ENCODE measurements around the gene NR5A1.

GRCh38 chr9:124500796-124501611 is 6.2 kb downstream of the NR5A1 start:
- TF ChIP-seq, protein P1, sequence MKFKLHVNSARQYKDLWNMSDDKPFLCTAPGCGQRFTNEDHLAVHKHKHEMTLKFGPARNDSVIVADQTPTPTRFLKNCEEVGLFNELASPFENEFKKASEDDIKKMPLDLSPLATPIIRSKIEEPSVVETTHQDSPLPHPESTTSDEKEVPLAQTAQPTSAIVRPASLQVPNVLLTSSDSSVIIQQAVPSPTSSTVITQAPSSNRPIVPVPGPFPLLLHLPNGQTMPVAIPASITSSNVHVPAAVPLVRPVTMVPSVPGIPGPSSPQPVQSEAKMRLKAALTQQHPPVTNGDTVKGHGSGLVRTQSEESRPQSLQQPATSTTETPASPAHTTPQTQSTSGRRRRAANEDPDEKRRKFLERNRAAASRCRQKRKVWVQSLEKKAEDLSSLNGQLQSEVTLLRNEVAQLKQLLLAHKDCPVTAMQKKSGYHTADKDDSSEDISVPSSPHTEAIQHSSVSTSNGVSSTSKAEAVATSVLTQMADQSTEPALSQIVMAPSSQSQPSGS (IDR thresholded peaks at IDR 0.05; ENCODE audit: low read length): no peak
- TF ChIP-seq NFIC (IDR thresholded peaks at IDR 0.05; ENCODE audit: low read depth, low read length): no peak
- TF ChIP-seq, protein P2, sequence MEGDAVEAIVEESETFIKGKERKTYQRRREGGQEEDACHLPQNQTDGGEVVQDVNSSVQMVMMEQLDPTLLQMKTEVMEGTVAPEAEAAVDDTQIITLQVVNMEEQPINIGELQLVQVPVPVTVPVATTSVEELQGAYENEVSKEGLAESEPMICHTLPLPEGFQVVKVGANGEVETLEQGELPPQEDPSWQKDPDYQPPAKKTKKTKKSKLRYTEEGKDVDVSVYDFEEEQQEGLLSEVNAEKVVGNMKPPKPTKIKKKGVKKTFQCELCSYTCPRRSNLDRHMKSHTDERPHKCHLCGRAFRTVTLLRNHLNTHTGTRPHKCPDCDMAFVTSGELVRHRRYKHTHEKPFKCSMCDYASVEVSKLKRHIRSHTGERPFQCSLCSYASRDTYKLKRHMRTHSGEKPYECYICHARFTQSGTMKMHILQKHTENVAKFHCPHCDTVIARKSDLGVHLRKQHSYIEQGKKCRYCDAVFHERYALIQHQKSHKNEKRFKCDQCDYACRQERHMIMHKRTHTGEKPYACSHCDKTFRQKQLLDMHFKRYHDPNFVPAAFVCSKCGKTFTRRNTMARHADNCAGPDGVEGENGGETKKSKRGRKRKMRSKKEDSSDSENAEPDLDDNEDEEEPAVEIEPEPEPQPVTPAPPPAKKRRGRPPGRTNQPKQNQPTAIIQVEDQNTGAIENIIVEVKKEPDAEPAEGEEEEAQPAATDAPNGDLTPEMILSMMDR (IDR thresholded peaks at IDR 0.05 in 2 of 3, conservative IDR thresholded peaks at IDR 0.05 in 1 of 3; ENCODE audit: control insufficient read depth in 2 of 3, extremely low read depth in 1 of 3, insufficient read depth in 1 of 3, low read depth in 3 of 3, low read length in 3 of 3): no peak
- TF ChIP-seq NR2F1 (conservative IDR thresholded peaks at IDR 0.05): no peak
- TF ChIP-seq EZH2 (IDR thresholded peaks at IDR 0.05; ENCODE audit: borderline replicate concordance, control insufficient read depth, low read depth, low read length): no peak
- TF ChIP-seq TAF1 (IDR thresholded peaks at IDR 0.05; ENCODE audit: borderline replicate concordance, low read depth, low read length): no peak
- TF ChIP-seq, protein P3, sequence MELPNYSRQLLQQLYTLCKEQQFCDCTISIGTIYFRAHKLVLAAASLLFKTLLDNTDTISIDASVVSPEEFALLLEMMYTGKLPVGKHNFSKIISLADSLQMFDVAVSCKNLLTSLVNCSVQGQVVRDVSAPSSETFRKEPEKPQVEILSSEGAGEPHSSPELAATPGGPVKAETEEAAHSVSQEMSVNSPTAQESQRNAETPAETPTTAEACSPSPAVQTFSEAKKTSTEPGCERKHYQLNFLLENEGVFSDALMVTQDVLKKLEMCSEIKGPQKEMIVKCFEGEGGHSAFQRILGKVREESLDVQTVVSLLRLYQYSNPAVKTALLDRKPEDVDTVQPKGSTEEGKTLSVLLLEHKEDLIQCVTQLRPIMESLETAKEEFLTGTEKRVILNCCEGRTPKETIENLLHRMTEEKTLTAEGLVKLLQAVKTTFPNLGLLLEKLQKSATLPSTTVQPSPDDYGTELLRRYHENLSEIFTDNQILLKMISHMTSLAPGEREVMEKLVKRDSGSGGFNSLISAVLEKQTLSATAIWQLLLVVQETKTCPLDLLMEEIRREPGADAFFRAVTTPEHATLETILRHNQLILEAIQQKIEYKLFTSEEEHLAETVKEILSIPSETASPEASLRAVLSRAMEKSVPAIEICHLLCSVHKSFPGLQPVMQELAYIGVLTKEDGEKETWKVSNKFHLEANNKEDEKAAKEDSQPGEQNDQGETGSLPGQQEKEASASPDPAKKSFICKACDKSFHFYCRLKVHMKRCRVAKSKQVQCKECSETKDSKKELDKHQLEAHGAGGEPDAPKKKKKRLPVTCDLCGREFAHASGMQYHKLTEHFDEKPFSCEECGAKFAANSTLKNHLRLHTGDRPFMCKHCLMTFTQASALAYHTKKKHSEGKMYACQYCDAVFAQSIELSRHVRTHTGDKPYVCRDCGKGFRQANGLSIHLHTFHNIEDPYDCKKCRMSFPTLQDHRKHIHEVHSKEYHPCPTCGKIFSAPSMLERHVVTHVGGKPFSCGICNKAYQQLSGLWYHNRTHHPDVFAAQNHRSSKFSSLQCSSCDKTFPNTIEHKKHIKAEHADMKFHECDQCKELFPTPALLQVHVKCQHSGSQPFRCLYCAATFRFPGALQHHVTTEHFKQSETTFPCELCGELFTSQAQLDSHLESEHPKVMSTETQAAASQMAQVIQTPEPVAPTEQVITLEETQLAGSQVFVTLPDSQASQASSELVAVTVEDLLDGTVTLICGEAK (IDR thresholded peaks at IDR 0.05; ENCODE audit: borderline replicate concordance): no peak
- no peak for TF ChIP-seq USF1 (IDR thresholded peaks at IDR 0.05; ENCODE audit: borderline replicate concordance, extremely low read length, insufficient read depth, low read depth, low read length)
- TF ChIP-seq CEBPB (IDR thresholded peaks at IDR 0.05; ENCODE audit: borderline replicate concordance in 1 of 2, low read depth in 2 of 2, low read length in 2 of 2): no peak
- no peak for TF ChIP-seq POLR2A (IDR thresholded peaks at IDR 0.05; ENCODE audit: low read depth, low read length)
